ENCODE measurements around the gene ZNF827. TPM values are rescaled to one million over a fixed set of nuclear protein-coding genes. Genes with fewer than 3 reads are reported as not detected.

Gene ZNF827
- total RNA-seq, 1 experiment from 2014 or later: 29.4 TPM

DNA sequence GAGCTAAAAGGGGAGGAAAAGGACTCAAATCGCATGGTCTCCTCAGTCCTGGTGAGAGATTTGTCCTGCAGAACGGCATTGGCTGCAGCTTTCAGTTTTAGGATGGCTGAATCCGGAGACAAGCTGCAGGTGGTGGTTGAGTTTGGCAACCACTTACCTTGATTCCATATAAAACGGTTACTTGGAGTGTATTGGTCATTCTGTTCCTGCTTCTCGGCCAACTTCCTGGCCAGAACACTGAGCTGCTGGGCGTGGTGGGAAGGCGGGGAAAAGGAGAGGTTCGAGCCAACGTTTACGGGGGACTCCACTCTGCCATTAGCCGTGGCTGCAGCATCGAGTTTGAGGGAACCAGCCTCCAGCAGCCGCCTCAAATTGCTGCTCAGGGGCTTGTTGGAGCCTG is 36.1 kb downstream of the ZNF827 start:
- no peak for DNase-seq
- no peak overlapping the region for H3K4ac ChIP-seq (ENCODE audit: low read depth, low read length)
- Mint-ChIP-seq H3K27ac (no peak overlapping the region; a peak in 1 of 7 replicates), H3K9me3 (no peaks in the 10 kb centered on the region), H3K36me3 (ENCODE audit: insufficient read depth in 1 of 3, low read depth in 3 of 3) (peaks cover 27 to 36% (median 30%) of the 10 kb centered on the region in 3 experiments), H3K4me1 (peaks cover 43 to 54% of the 10 kb centered on the region in 2 experiments), H3K27me3 (ENCODE audit: low read depth) (no peaks in the 10 kb centered on the region), H3K4me3 (no peak overlapping the region)
- no peak overlapping the region for H3K18ac ChIP-seq (ENCODE audit: insufficient read length, low read depth, low read length)
- no peak overlapping the region for H3T11ph ChIP-seq (ENCODE audit: low read length)
- H2BK20ac ChIP-seq (ENCODE audit: low read depth, low read length, poor library complexity, severe bottlenecking): no peak overlapping the region
- H3K79me1 ChIP-seq (ENCODE audit: insufficient read depth, low read depth, low read length, poor library complexity, severe bottlenecking): no peaks in the 10 kb centered on the region
- H4K5ac ChIP-seq (ENCODE audit: insufficient read length, low read depth, low read length): no peak overlapping the region
- WGBS (ENCODE audit: extremely low coverage, insufficient read length, low lambda C conversion rate): no CpG with 5 or more reads among the region's 13 CpGs
- peaks cover 19% of the 10 kb centered on the region for H3K4me1 ChIP-seq (ENCODE audit: insufficient read depth, low read length)
- H4K91ac ChIP-seq (ENCODE audit: insufficient read length, low read depth, low read length): no peak overlapping the region
- no peak overlapping the region for H3K56ac ChIP-seq (ENCODE audit: insufficient read length, low read depth, low read length)
- H3K9me3 ChIP-seq (ENCODE audit: control insufficient read depth, low read depth, low read length): no peaks in the 10 kb centered on the region
- no peak overlapping the region for H3K4me2 ChIP-seq (ENCODE audit: insufficient read depth, insufficient read length, low read length)
- no peak overlapping the region for H2AK5ac ChIP-seq (ENCODE audit: insufficient read length, low read length)
- H4K8ac ChIP-seq (replicated peaks; ENCODE audit: insufficient read length, low read depth, low read length): no peak overlapping the region
- no peak overlapping the region for H3K27ac ChIP-seq (ENCODE audit: insufficient read length, low read depth, low read length)
- no peak overlapping the region for H2BK15ac ChIP-seq (ENCODE audit: low read depth, low read length)
- H3K27me3 ChIP-seq (ENCODE audit: insufficient read depth, low read length): no peaks in the 10 kb centered on the region
- no peak overlapping the region for H2BK120ac ChIP-seq (ENCODE audit: low read depth, low read length, poor library complexity, severe bottlenecking)
- no peak overlapping the region for H2AFZ ChIP-seq (ENCODE audit: low read length)
- H4K20me1 ChIP-seq (ENCODE audit: control insufficient read depth, insufficient read depth, insufficient read length): no peaks in the 10 kb centered on the region
- H3K23me2 ChIP-seq (ENCODE audit: insufficient read length, low read depth, low read length, poor library complexity, severe bottlenecking): no peaks in the 10 kb centered on the region
- H3K79me2 ChIP-seq (ENCODE audit: insufficient read depth, low read length): peaks cover 21% of the 10 kb centered on the region; the same call in 1 of the 2 replicates
- no peak overlapping the region for H2BK12ac ChIP-seq (ENCODE audit: insufficient read length, low read depth, low read length)
- no peak overlapping the region for H3K14ac ChIP-seq (ENCODE audit: insufficient read depth, low read length)
- TF ChIP-seq, protein P1, sequence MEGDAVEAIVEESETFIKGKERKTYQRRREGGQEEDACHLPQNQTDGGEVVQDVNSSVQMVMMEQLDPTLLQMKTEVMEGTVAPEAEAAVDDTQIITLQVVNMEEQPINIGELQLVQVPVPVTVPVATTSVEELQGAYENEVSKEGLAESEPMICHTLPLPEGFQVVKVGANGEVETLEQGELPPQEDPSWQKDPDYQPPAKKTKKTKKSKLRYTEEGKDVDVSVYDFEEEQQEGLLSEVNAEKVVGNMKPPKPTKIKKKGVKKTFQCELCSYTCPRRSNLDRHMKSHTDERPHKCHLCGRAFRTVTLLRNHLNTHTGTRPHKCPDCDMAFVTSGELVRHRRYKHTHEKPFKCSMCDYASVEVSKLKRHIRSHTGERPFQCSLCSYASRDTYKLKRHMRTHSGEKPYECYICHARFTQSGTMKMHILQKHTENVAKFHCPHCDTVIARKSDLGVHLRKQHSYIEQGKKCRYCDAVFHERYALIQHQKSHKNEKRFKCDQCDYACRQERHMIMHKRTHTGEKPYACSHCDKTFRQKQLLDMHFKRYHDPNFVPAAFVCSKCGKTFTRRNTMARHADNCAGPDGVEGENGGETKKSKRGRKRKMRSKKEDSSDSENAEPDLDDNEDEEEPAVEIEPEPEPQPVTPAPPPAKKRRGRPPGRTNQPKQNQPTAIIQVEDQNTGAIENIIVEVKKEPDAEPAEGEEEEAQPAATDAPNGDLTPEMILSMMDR (conservative IDR thresholded peaks at IDR 0.05): no peak
- H3K9ac ChIP-seq (ENCODE audit: extremely low read depth, insufficient read length, low read length): no peak overlapping the region
- H3K23ac ChIP-seq (ENCODE audit: insufficient read length, low read depth, low read length): no peak overlapping the region
- no peak overlapping the region for H2BK5ac ChIP-seq (ENCODE audit: insufficient read length, low read length)

Measured in H9 (cell line).